Fibroblast of villous mesenchyme (primary cell): ENCODE measurements around the gene GOLGB1. TPM values are rescaled to one million over a fixed set of nuclear protein-coding genes. Genes with fewer than 3 reads are reported as not detected.

Source experiments
- DNase-seq: peaks from one replicate; pipeline ENCODE4 v3.0.0-alpha.2; 2010; ENCODE audit warnings: low read depth
- H3K4me3 ChIP-seq: 2 replicates; pipeline ENCODE4 v1.5.1; 2011; ENCODE audit warnings: low read depth, mild to moderate bottlenecking, low read length
- CTCF ChIP-seq: IDR thresholded peaks from 2 replicates; pipeline ENCODE4 v1.5.1; 2012; ENCODE audit warnings: low read depth, mild to moderate bottlenecking, low read length; ENCODE audit not compliant: insufficient read depth
- total RNA-seq: library from RNA; depleted of rRNA; stranded (reverse); fragments of >200 nt; gene quantifications from 2 replicates; pipeline ENCODE4 v1.2.3, GENCODE V29; 2012

The GOLGB1 gene
- total RNA-seq, 1 donor = 51.8 TPM

- DNase-seq = no peak
- TF ChIP-seq CTCF = no peak
- H3K4me3 ChIP-seq = no peak overlapping the region
These were observed 106.8 kb downstream of the GOLGB1 start for GRCh38 chr3:121642601-121643314.

DNA sequence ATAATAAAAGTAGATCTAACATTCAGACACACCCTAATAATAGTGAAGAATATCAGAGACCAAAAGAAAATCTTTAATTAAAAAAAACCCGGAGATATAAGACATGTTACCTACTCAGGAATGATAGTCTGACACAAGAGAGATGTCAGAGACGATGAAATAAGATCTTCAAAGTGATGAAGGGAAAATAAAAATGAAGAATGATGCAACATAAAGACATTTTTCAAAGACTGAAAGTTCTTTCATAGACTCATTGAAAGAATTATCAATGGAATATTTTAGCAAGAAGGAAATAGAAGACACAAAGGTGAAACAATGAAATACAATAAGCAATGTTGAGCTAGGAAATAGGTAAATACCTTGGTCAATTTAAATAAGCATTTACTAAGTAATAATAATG is 108.4 kb downstream of the GOLGB1 start:
- H3K4me3 ChIP-seq = no peak overlapping the region
- DNase-seq = no peak
- TF ChIP-seq CTCF = no peak

DNA sequence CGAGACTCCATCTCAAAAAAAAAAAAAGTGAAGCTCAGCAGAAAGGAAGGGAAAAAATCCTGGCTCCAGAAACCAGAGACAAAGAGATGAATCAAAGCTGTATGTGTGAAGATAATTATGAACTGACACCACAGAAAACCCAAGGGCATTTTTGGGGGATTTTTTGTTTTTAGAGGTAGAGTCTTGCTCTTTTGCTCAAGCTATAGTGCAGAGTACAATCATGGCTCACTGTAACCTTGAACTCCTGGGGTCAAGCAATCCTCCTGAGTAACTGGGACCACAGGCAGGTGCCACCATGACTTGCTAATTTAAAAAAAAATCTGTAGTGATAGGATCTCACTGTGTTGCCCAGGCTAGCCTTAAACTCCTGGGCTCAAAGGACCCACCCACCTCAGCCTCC is 111.6 kb downstream of the GOLGB1 start:
- TF ChIP-seq CTCF = no peak
- no peak for DNase-seq
- no peak overlapping the region for H3K4me3 ChIP-seq

- DNase-seq = no peak
- H3K4me3 ChIP-seq = no peak overlapping the region
- TF ChIP-seq CTCF = no peak
These were observed 119.2 kb downstream of the GOLGB1 start for GRCh38 chr3:121630355-121630754.

GRCh38 chr3:121629601-121630000 is 119.9 kb downstream of the GOLGB1 start:
- no peak overlapping the region for H3K4me3 ChIP-seq
- DNase-seq = no peak
- TF ChIP-seq CTCF = no peak

- H3K4me3 ChIP-seq = no peak overlapping the region
- no peak for TF ChIP-seq CTCF
- DNase-seq = no peak
These were observed 121.9 kb downstream of the GOLGB1 start for GRCh38 chr3:121627622-121628021.

DNA sequence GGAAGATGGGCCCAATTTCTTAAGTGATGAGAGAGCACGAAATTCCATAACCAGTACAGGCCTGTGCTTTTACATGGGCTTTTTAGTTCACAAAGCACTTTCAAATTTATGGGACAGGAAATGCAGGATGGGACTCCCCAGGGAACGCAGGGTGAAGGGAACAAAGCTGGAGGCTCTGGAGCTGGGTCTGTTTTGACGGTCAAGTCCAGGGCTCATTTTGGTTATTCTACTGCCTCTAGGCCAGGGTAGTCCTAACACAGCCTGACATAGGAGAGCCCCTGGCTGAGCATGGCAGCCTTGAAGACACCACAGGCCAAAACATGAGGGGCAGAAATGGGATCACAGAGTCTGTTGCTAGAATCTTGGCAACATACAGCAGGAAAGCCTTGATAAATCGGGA is 122.3 kb downstream of the GOLGB1 start:
- no peak for DNase-seq
- no peak for TF ChIP-seq CTCF
- H3K4me3 ChIP-seq = no peak overlapping the region
